A549 (cell line): ENCODE data around the gene MEF2A. TPM values are rescaled to one million over a fixed set of nuclear protein-coding genes. Genes with fewer than 3 reads are reported as not detected.

Experiments
- ATAC-seq, 2 experiments: fragments of 200-7000 bp in 1 of 2; fragments of >200 bp in 1 of 2; cut with Nextera tagmentation in 1 of 2; cut with Tn5 transposase in 1 of 2; 3 replicates each; pipeline versions ENCODE4 v1.8.0 to v1.9.1; 2018 to 2020; ENCODE audit warnings: mild to moderate bottlenecking in 1 of 2, moderate library complexity in 1 of 2
- CTCF ChIA-PET: fragments of 300-600 bp; sonication (Branson Sonifier 250); formaldehyde crosslinking; extraction: SDS; loops from one replicate; lab custom pipeline; 2021; ENCODE audit warnings: antibody characterized with exemption, inconsistent platforms; lab: Yijun Ruan, JAX
- POLR2A ChIA-PET: fragments of 350-600 bp; formaldehyde crosslinking; extraction: SDS; loops from one replicate; lab custom pipeline; 2021; ENCODE audit warnings: antibody characterized with exemption, inconsistent platforms; lab: Yijun Ruan, JAX
- DNase-seq, 2 experiments: peaks; one replicate each; pipeline versions ENCODE4 v3.0.0 to v3.0.0-alpha.2; 2011 to 2016; ENCODE audit warnings: low read depth in 1 of 2, low spot score in 1 of 2
- FAIRE-seq: peaks from 2 replicates; lab custom pipeline; 2011; peaks lifted over from hg19 to GRCh38; lab: Jason Lieb, UNC
- H3K27ac ChIP-seq, 2 experiments: fragments of >200 bp; sonication (Bioruptor Twin); formaldehyde crosslinking; 3 replicates each; pipeline ENCODE4 v1.5.1; 2016 to 2017
- H3K4me1 ChIP-seq: fragments of >200 bp; sonication (Bioruptor Twin); formaldehyde crosslinking; 3 replicates; pipeline ENCODE4 v1.6.1; 2016
- H3K4me2 ChIP-seq: fragments of >200 bp; sonication (Bioruptor Twin); formaldehyde crosslinking; 3 replicates; pipeline ENCODE4 v1.6.1; 2016
- H3K4me3 ChIP-seq: fragments of >200 bp; sonication (Bioruptor Twin); formaldehyde crosslinking; 3 replicates; pipeline ENCODE4 v1.5.1; 2016
- H3K9me3 ChIP-seq: fragments of >200 bp; sonication (Bioruptor Twin); formaldehyde crosslinking; 3 replicates; pipeline ENCODE4 v1.6.1; 2016
- ATOH8 ChIP-seq: fragments of 250-450 bp; sonication (Bioruptor Pico); IDR thresholded peaks from 2 replicates; pipeline ENCODE4 v1.5.0; 2020; ENCODE audit warnings: low read depth, mild to moderate bottlenecking, moderate library complexity
- EHF ChIP-seq: fragments of 250-450 bp; sonication (Bioruptor Pico); IDR thresholded peaks from 2 replicates; pipeline ENCODE4 v1.5.0; 2020; ENCODE audit warnings: mild to moderate bottlenecking
- ELK1 ChIP-seq: fragments of 150-350 bp; IDR thresholded peaks from 2 replicates; pipeline ENCODE4 v1.6.1; 2014; ENCODE audit warnings: low read depth, mild to moderate bottlenecking, low read length
- FOXS1 ChIP-seq: fragments of 250-450 bp; sonication (Bioruptor Pico); IDR thresholded peaks from 2 replicates; pipeline ENCODE4 v1.5.0; 2020; ENCODE audit warnings: mild to moderate bottlenecking, moderate library complexity
- HDAC2 ChIP-seq: fragments of 200-600 bp; sonication (generic); IDR thresholded peaks from 2 replicates; pipeline ENCODE4 v1.6.1; 2016
- HEYL ChIP-seq: fragments of 250-450 bp; sonication (Bioruptor Pico); IDR thresholded peaks from 2 replicates; pipeline ENCODE4 v1.8.0; 2021; ENCODE audit warnings: mild to moderate bottlenecking, moderate library complexity
- JUN ChIP-seq, 2 experiments: fragments of >200 bp; sonication (Bioruptor Twin); formaldehyde crosslinking; IDR thresholded peaks; 2 replicates in 1 of 2; 3 replicates in 1 of 2; pipeline ENCODE4 v1.6.1; 2016 to 2017
- KDM5A ChIP-seq: fragments of 200-600 bp; sonication (generic); IDR thresholded peaks from 2 replicates; pipeline ENCODE4 v1.6.1; 2016; ENCODE audit warnings: antibody characterized with exemption, mild to moderate bottlenecking
- MAX ChIP-seq: IDR thresholded peaks from 2 replicates; pipeline ENCODE4 v1.6.1; 2012
- POLR2A ChIP-seq: IDR thresholded peaks from 2 replicates; pipeline ENCODE4 v1.6.1; 2012; ENCODE audit warnings: mild to moderate bottlenecking, low read length
- POLR2AphosphoS2 ChIP-seq: conservative IDR thresholded peaks from 2 replicates; pipeline ENCODE4 v1.6.1; 2012; ENCODE audit warnings: low read length, improper control_type of control experiment, inconsistent platforms
- RCOR1 ChIP-seq: fragments of 150-350 bp; IDR thresholded peaks from 2 replicates; pipeline ENCODE4 v1.6.1; 2014; ENCODE audit warnings: antibody characterized with exemption, low read length, low read depth
- RNF2 ChIP-seq: fragments of 200-600 bp; sonication (generic); IDR thresholded peaks from 2 replicates; pipeline ENCODE4 v1.6.1; 2016; ENCODE audit warnings: low read depth, mild to moderate bottlenecking, antibody characterized with exemption, moderate library complexity, borderline replicate concordance
- SREBF2 ChIP-seq: fragments of 450-650 bp; IDR thresholded peaks from 2 replicates; pipeline ENCODE4 v1.6.1; 2014; ENCODE audit warnings: mild to moderate bottlenecking, moderate library complexity
- ZNF302 ChIP-seq: fragments of 250-450 bp; sonication (Bioruptor Pico); IDR thresholded peaks from 2 replicates; pipeline ENCODE4 v1.9.0; 2021; ENCODE audit warnings: inconsistent platforms, mild to moderate bottlenecking, moderate library complexity
- WGBS: methylation state at CpG from one replicate; pipeline ENCODE4 v1.1.6; 2017; ENCODE audit errors: missing lambda C conversion rate; 5-methylcytosine and 5-hydroxymethylcytosine counted together
- polyA plus RNA-seq, 4 experiments: library from polyadenylated mRNA; depleted of rRNA in 3 of 4; stranded (reverse); fragments of >200 nt; fragmentation: RNase III in 1 of 4; extraction: RNeasy Plus Mini Kit Qiagen cat#74134 plus additional on column Dnase treatment in 1 of 4; gene quantifications; 2 replicates in 3 of 4; 3 replicates in 1 of 4; pipeline ENCODE4 v1.2.3, GENCODE V29; 2011 to 2017
- TF ChIP-seq, protein P1 (sequence below): IDR thresholded peaks from 2 replicates; pipeline ENCODE4 v1.6.1; 2012
- TF ChIP-seq, protein P2 (sequence below): fragments of >200 bp; sonication (Bioruptor Twin); formaldehyde crosslinking; IDR thresholded peaks from 3 replicates; pipeline ENCODE4 v1.6.1; 2016
- TF ChIP-seq, protein P3 (sequence below): fragments of 450-650 bp; IDR thresholded peaks from 2 replicates; pipeline ENCODE4 v1.6.1; 2014; ENCODE audit warnings: antibody characterized with exemption

The MEF2A gene
- polyA plus RNA-seq, 2 of the 4 experiments (the other 2 are of a cell fraction), result 15.0 to 43.4 TPM

- TF ChIP-seq ATOH8, result no peak
- TF ChIP-seq MAX, result no peak
- TF ChIP-seq JUN (IDR thresholded peaks at IDR 0.05), result no peak
- no peak for TF ChIP-seq ZNF302 (CRISPR knock-in tag)
- TF ChIP-seq, protein P1, sequence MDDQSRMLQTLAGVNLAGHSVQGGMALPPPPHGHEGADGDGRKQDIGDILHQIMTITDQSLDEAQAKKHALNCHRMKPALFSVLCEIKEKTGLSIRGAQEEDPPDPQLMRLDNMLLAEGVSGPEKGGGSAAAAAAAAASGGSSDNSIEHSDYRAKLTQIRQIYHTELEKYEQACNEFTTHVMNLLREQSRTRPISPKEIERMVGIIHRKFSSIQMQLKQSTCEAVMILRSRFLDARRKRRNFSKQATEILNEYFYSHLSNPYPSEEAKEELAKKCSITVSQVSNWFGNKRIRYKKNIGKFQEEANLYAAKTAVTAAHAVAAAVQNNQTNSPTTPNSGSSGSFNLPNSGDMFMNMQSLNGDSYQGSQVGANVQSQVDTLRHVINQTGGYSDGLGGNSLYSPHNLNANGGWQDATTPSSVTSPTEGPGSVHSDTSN, result no peak
Measured at GRCh38 chr15:99674279-99674678, 108.5 kb downstream of the MEF2A start (continued).

GRCh38 chr15:99677540-99678134 lies 111.9 kb downstream of the MEF2A start:
- Histone ChIP-seq H3K27ac (no peak overlapping the region), H3K4me2 (no peak overlapping the region), H3K4me3 (no peak overlapping the region), H3K4me1 (peaks cover 9% of the 10 kb centered on the region; the same call in 2 of the 3 replicates), H3K9me3 (no peaks in the 10 kb centered on the region)
- DNase-seq (no peak), ATAC-seq (no peak), FAIRE-seq (peak; percentile 43)
- ChIA-PET CTCF (no interaction called here), POLR2A (no interaction called here)
- 85% methylated on average over 4 of the region's 4 CpGs for WGBS
- TF ChIP-seq ELK1, result no peak
- TF ChIP-seq SREBF2, result no peak

DNA sequence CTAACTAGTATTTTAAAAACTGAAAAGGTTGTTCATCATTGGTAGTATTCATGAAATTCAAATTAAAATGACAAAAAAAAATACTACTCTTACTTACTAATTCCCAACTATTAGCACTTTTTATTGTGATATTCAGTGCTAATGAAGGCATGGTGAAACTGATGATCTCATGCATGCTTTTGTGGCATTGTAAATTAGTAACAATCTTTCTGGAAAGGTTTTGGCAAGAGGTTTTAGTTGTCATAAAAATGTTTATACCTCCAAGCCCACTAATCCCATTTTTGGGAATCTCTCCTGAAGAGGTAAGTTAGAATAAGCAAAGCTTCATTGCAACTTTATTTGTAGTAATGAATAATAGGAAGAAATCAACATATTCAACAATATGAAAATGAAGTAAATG lies 114.5 kb downstream of the MEF2A start:
- Histone ChIP-seq H3K27ac (no peak overlapping the region), H3K9me3 (no peaks in the 10 kb centered on the region), H3K4me3 (no peak overlapping the region), H3K4me2 (no peak overlapping the region), H3K4me1 (peaks cover 9% of the 10 kb centered on the region; the same call in 2 of the 3 replicates)
- FAIRE-seq (no peak), DNase-seq (no peak), ATAC-seq (no peak)
- ChIA-PET POLR2A (no interaction called here), CTCF (interaction anchor here (3.3 kb wide), 1 partner anchor 24 kb away, joined by 14 read pairs; no protein-coding TSS in a partner anchor)
- TF ChIP-seq RNF2 (no peak), EHF (CRISPR knock-in tag) (no peak), RCOR1 (no peak), KDM5A (no peak), FOXS1 (CRISPR knock-in tag) (no peak), POLR2AphosphoS2 (no peak), ELK1 (no peak), JUN (IDR thresholded peaks at IDR 0.05) (no peak), HEYL (CRISPR knock-in tag) (no peak), POLR2A (no peak), HDAC2 (no peak)
- TF ChIP-seq, protein P2, sequence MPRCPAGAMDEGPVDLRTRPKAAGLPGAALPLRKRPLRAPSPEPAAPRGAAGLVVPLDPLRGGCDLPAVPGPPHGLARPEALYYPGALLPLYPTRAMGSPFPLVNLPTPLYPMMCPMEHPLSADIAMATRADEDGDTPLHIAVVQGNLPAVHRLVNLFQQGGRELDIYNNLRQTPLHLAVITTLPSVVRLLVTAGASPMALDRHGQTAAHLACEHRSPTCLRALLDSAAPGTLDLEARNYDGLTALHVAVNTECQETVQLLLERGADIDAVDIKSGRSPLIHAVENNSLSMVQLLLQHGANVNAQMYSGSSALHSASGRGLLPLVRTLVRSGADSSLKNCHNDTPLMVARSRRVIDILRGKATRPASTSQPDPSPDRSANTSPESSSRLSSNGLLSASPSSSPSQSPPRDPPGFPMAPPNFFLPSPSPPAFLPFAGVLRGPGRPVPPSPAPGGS, result no peak
- TF ChIP-seq, protein P3, sequence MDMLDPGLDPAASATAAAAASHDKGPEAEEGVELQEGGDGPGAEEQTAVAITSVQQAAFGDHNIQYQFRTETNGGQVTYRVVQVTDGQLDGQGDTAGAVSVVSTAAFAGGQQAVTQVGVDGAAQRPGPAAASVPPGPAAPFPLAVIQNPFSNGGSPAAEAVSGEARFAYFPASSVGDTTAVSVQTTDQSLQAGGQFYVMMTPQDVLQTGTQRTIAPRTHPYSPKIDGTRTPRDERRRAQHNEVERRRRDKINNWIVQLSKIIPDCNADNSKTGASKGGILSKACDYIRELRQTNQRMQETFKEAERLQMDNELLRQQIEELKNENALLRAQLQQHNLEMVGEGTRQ, result no peak
